ENCODE results near the gene ZNF835. TPM values are rescaled to one million over a fixed set of nuclear protein-coding genes. Genes with fewer than 3 reads are reported as not detected.

The ZNF835 gene
- total and polyA plus RNA-seq, 2 of the 13 experiments (the other 11 are each of a cell fraction or from before 2014, with no cell fraction given), result not detected

DNA sequence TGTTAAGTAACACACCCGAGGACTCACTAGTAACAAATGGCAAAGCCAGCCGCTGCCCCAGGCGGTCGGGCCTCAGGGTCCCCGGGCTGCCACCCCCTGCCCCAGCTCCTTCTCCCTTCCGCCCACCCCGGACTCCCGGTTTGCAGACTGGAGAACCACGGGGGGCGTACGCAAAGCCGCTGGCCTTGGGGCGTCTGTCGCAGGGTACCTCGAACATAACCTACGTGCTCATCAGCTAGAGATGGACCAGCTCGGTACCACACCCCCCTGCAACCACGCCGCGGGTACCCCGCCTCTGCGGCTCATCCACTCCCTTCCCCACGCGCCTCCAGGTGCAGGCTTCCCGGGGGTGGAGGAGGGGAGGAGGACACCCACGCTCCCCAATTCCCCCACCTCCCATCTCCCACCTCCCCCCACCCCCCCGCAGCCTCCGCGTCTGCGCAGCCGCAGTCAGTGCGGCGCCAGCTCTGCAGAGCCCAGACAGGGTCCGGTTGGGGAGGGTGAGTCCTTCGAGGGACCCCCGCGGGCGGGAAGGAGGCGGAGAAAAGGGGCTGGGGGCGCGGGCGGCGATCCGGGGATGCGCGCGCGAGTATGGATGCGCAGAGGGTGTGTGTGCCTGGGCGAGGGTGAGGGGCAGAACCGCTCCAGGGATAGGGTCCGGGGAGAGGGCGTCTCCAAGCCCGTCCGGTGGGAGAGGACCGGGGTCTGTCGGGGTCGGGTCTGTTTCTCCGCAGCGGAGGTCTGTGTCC is 28.7 kb downstream of the ZNF835 start, which contains the start of gene SMIM17 (continued):
- TF ChIP-seq ZNF292 (CRISPR knock-in tag; IDR thresholded peaks at IDR 0.05; ENCODE audit: borderline replicate concordance, low read depth), result no peak
- TF ChIP-seq, protein P1, sequence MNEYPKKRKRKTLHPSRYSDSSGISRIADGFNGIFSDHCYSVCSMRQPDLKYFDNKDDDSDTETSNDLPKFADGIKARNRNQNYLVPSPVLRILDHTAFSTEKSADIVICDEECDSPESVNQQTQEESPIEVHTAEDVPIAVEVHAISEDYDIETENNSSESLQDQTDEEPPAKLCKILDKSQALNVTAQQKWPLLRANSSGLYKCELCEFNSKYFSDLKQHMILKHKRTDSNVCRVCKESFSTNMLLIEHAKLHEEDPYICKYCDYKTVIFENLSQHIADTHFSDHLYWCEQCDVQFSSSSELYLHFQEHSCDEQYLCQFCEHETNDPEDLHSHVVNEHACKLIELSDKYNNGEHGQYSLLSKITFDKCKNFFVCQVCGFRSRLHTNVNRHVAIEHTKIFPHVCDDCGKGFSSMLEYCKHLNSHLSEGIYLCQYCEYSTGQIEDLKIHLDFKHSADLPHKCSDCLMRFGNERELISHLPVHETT (CRISPR knock-in tag; conservative IDR thresholded peaks at IDR 0.05), result no peak
- TF ChIP-seq SALL1 (CRISPR knock-in tag; IDR thresholded peaks at IDR 0.05), result no peak

DNA sequence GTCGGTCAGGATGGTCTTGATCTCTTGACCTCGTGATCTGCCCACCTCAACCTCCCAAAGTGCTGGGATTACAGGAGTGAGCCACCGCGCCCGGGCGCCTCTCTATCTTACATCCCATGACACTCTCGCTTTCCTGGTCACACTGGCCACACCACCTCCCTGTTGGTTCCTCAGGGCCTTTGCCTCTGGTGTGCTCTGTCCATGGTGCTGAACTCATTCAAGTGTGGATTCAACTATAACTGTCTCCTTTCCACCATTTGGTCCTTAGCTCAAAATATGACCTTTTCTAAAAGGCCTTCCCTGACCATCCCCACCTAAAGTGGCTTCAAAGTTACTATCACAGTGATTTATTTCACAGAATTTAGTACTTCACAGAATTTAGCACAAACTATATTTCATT is 32.3 kb downstream of the ZNF835 start:
- ATAC-seq (no peak), FAIRE-seq (no peak), DNase-seq (ENCODE audit: low spot score) (no peak)
- intact Hi-C loops (cut with micrococcal nuclease; ENCODE audit: unreplicated experiment) (no loop called here), in situ Hi-C loops (cut with HindIII; ENCODE audit: extremely low pct_ligation_motif_present, low pct_unique_long_range_greater_than_20kb) (no loop called here)
- BruUV-seq (replicated peaks), result no TSS peak
- no peaks in the 10 kb centered on the region for H3K4me1 ChIP-seq (ENCODE audit: insufficient read depth, low read length)
- H3K9ac ChIP-seq (ENCODE audit: insufficient read depth, low read depth, low read length), result no peak overlapping the region
- POLR2A ChIA-PET, result no interaction called here
- no peaks in the 10 kb centered on the region for H3K27me3 ChIP-seq (ENCODE audit: control insufficient read depth in 1 of 2, insufficient read depth in 2 of 2, low read length in 2 of 2)
- no peaks in the 10 kb centered on the region for H3K36me3 ChIP-seq (replicated peaks in 1 of 2; ENCODE audit: control insufficient read depth in 1 of 2, insufficient read depth in 2 of 2, low read length in 2 of 2)
- peaks cover 74% of the 10 kb centered on the region for H3K9me3 ChIP-seq (ENCODE audit: low read length)
- H2AFZ ChIP-seq (ENCODE audit: low read length), result no peak overlapping the region
- H3K79me2 ChIP-seq (ENCODE audit: insufficient read depth, low read length), result no peaks in the 10 kb centered on the region
- no peak overlapping the region for H3K4me3 ChIP-seq (replicated peaks in 1 of 3; ENCODE audit: insufficient read depth in 1 of 3, low read depth in 2 of 3, low read length in 3 of 3)
- H4K20me1 ChIP-seq (ENCODE audit: insufficient read depth, low read length), result no peaks in the 10 kb centered on the region
- H3K27ac ChIP-seq (ENCODE audit: extremely low read length, insufficient read depth, low read length), result no peak overlapping the region
- WGBS (ENCODE audit: low lambda C conversion rate), result 69% methylated on average over 7 of the region's 7 CpGs
- CTCF ChIA-PET (ENCODE audit: low intra/inter-chr PET ratio, low total read pairs), result no interaction called here
- H3K4me2 ChIP-seq (ENCODE audit: low read depth, low read length), result no peak overlapping the region
- TF ChIP-seq RARA (CRISPR knock-in tag; IDR thresholded peaks at IDR 0.05) (0 out of 2 replicates have a peak, but pooled peaks have one; percentile 14), SAP130 (CRISPR knock-in tag; IDR thresholded peaks at IDR 0.05; ENCODE audit: low read depth) (0 out of 2 replicates have a peak, but pooled peaks have one; percentile 28), SALL1 (CRISPR knock-in tag; IDR thresholded peaks at IDR 0.05) (peak; percentile 37; the same call in 1 of the 2 replicates), ZNF441 (CRISPR knock-in tag; IDR thresholded peaks at IDR 0.05; ENCODE audit: borderline replicate concordance) (peak; percentile 39; the same call in 1 of the 2 replicates), ZNF792 (CRISPR knock-in tag; IDR thresholded peaks at IDR 0.05) (0 out of 2 replicates have a peak, but pooled peaks have one; percentile 43), HIVEP1 (CRISPR knock-in tag; IDR thresholded peaks at IDR 0.05) (no peak), SPEN (CRISPR knock-in tag; IDR thresholded peaks at IDR 0.05; ENCODE audit: low read depth) (no peak), WIZ (CRISPR knock-in tag; IDR thresholded peaks at IDR 0.05) (peak; percentile 67; the same call in 1 of the 2 replicates)
- TF ChIP-seq, protein P2, sequence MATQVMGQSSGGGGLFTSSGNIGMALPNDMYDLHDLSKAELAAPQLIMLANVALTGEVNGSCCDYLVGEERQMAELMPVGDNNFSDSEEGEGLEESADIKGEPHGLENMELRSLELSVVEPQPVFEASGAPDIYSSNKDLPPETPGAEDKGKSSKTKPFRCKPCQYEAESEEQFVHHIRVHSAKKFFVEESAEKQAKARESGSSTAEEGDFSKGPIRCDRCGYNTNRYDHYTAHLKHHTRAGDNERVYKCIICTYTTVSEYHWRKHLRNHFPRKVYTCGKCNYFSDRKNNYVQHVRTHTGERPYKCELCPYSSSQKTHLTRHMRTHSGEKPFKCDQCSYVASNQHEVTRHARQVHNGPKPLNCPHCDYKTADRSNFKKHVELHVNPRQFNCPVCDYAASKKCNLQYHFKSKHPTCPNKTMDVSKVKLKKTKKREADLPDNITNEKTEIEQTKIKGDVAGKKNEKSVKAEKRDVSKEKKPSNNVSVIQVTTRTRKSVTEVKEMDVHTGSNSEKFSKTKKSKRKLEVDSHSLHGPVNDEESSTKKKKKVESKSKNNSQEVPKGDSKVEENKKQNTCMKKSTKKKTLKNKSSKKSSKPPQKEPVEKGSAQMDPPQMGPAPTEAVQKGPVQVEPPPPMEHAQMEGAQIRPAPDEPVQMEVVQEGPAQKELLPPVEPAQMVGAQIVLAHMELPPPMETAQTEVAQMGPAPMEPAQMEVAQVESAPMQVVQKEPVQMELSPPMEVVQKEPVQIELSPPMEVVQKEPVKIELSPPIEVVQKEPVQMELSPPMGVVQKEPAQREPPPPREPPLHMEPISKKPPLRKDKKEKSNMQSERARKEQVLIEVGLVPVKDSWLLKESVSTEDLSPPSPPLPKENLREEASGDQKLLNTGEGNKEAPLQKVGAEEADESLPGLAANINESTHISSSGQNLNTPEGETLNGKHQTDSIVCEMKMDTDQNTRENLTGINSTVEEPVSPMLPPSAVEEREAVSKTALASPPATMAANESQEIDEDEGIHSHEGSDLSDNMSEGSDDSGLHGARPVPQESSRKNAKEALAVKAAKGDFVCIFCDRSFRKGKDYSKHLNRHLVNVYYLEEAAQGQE (IDR thresholded peaks at IDR 0.05; ENCODE audit: borderline replicate concordance in 1 of 2, low read depth in 1 of 2, low read length in 2 of 2), result peak; percentile 68 to 94
